K562 (cell line): ENCODE measurements around the gene ADGRB3. TPM values are rescaled to one million over a fixed set of nuclear protein-coding genes. Genes with fewer than 3 reads are reported as not detected.

ENCODE experiments used
- ATAC-seq: fragments of 200-7000 bp; cut with Tn5 transposase; 3 replicates; pipeline ENCODE4 v1.9.1; 2020; ENCODE audit warnings: moderate library complexity
- BruUV-seq: library from RNA; stranded (reverse); fragments of 400-500 nt; replicated peaks from 2 replicates; lab custom pipeline; 2021; lab: Mats Ljungman, UMichigan
- CTCF ChIA-PET: fragments of 300-600 bp; formaldehyde crosslinking; extraction: SDS; loops from one replicate; lab custom pipeline; 2021; ENCODE audit warnings: low intra/inter-chr PET ratio; lab: Yijun Ruan, JAX
- POLR2A ChIA-PET: fragments of 300-600, 350-650 bp; sonication (Branson Sonifier 250); formaldehyde crosslinking; extraction: SDS; loops from one replicate; lab custom pipeline; 2021; ENCODE audit warnings: antibody characterized with exemption, inconsistent platforms; lab: Yijun Ruan, JAX
- DNase-seq, 4 experiments: peaks; one replicate each; pipeline versions ENCODE4 v3.0.0 to v3.0.0-alpha.2; 2011 to 2018; ENCODE audit warnings: low spot score in 3 of 4, mixed read lengths in 3 of 4; ENCODE audit errors: extremely low read depth in 1 of 4
- FAIRE-seq: peaks from 2 replicates; lab custom pipeline; 2011; peaks lifted over from hg19 to GRCh38; lab: Jason Lieb, UNC
- H2AFZ ChIP-seq: 2 replicates; pipeline ENCODE4 v1.6.0; 2011; ENCODE audit warnings: low read depth, low read length, control low read depth, inconsistent platforms
- H3K27ac ChIP-seq: fragments of 200-600 bp; 3 replicates; pipeline ENCODE4 v1.8.0; 2011; ENCODE audit warnings: low read depth, mild to moderate bottlenecking, control low read depth, inconsistent platforms, low read length, moderate library complexity, mixed read lengths; ENCODE audit errors: extremely low read depth
- H3K27me3 ChIP-seq, 2 experiments: fragments of 300-600 bp in 1 of 2; 2 replicates in 1 of 2; 3 replicates in 1 of 2; pipeline versions ENCODE4 v1.6.0 to v1.8.0; 2011; ENCODE audit warnings: inconsistent platforms in 2 of 2, low read length in 2 of 2, mild to moderate bottlenecking in 1 of 2, mixed read lengths in 1 of 2, moderate library complexity in 1 of 2; ENCODE audit not compliant: control insufficient read depth in 2 of 2, insufficient read depth in 2 of 2
- H3K36me3 ChIP-seq: fragments of 300-600 bp; 3 replicates; pipeline ENCODE4 v1.8.0; 2011; ENCODE audit warnings: mild to moderate bottlenecking, low read length, inconsistent platforms; ENCODE audit not compliant: control insufficient read depth, insufficient read depth
- H3K4me1 ChIP-seq, 2 experiments: fragments of 200-600 bp in 1 of 2; replicated peaks in 1 of 2; 2 replicates in 1 of 2; 3 replicates in 1 of 2; pipeline versions ENCODE4 v1.5.1 to v1.8.0; 2011; ENCODE audit warnings: inconsistent platforms in 2 of 2, low read length in 2 of 2, mild to moderate bottlenecking in 1 of 2, mixed read lengths in 1 of 2, moderate library complexity in 1 of 2; ENCODE audit not compliant: control insufficient read depth in 2 of 2, insufficient read depth in 2 of 2
- H3K4me2 ChIP-seq: 2 replicates; pipeline ENCODE4 v1.6.1; 2011; ENCODE audit warnings: low read length, control low read depth, inconsistent platforms, mixed read lengths; ENCODE audit not compliant: insufficient read depth
- H3K4me3 ChIP-seq: fragments of 200-600 bp; sonication (generic), shearing (Covaris generic); 2 replicates; pipeline ENCODE4 v1.5.1; 2016; ENCODE audit warnings: control low read depth, inconsistent platforms
- H3K79me2 ChIP-seq: fragments of 200-600 bp; 3 replicates; pipeline ENCODE4 v1.8.0; 2011; ENCODE audit warnings: low read length, inconsistent platforms; ENCODE audit not compliant: control insufficient read depth, insufficient read depth
- H3K9ac ChIP-seq, 2 experiments: 2 replicates each; pipeline versions ENCODE4 v1.6.0 to v1.6.1; 2011; ENCODE audit warnings: low read depth in 2 of 2, low read length in 2 of 2, control low read depth in 1 of 2, inconsistent platforms in 1 of 2, mild to moderate bottlenecking in 1 of 2, mixed read lengths in 1 of 2; ENCODE audit not compliant: insufficient read depth in 1 of 2
- H3K9me1 ChIP-seq: one replicate; pipeline ENCODE4 v1.6.0; 2011; ENCODE audit warnings: inconsistent platforms, mild to moderate bottlenecking, low read length, moderate library complexity; ENCODE audit not compliant: control insufficient read depth, insufficient read depth
- H3K9me3 ChIP-seq: replicated peaks from 2 replicates; pipeline ENCODE4 v1.5.1; 2011; ENCODE audit warnings: low read depth, low read length, inconsistent platforms; ENCODE audit not compliant: control insufficient read depth, insufficient read depth
- H4K20me1 ChIP-seq: replicated peaks from 2 replicates; pipeline ENCODE4 v1.6.1; 2011; ENCODE audit warnings: low read length, inconsistent platforms, mixed read lengths; ENCODE audit not compliant: control insufficient read depth, insufficient read depth
- CHD2 ChIP-seq: IDR thresholded peaks from 2 replicates; pipeline ENCODE4 v1.6.1; 2011; ENCODE audit warnings: low read depth, low read length
- MNT ChIP-seq, 2 experiments: fragments of 450-650 bp; conservative IDR thresholded peaks; 2 replicates each; pipeline ENCODE4 v1.6.1; 2017; ENCODE audit warnings: mild to moderate bottlenecking in 2 of 2, moderate library complexity in 2 of 2
- WGBS: fragments of 100-300 bp; shearing (Covaris generic); methylation state at CpG from one replicate; pipeline ENCODE4 v1.1.6; 2016; ENCODE audit warnings: low coverage, mixed read lengths; ENCODE audit not compliant: insufficient coverage; ENCODE audit errors: missing lambda C conversion rate; 5-methylcytosine and 5-hydroxymethylcytosine counted together
- in situ Hi-C: fragments of 300-500 bp; cut with MboI; formaldehyde crosslinking; loops from 4 replicates; pipeline ENCODE4 v1.15.0; 2018; ENCODE audit warnings: inconsistent platforms, mixed read lengths
- intact Hi-C: fragments of 100-400 bp; cut with micrococcal nuclease; formaldehyde crosslinking; loops from 2 replicates; pipeline ENCODE4 v1.14.2; 2022
- polyA plus RNA-seq, 8 experiments: library from polyadenylated mRNA; depleted of rRNA in 4 of 8; stranded (reverse) in 5 of 8; unstranded in 3 of 8; fragments of >200 nt; fragmentation: Nextera tagmentation in 2 of 8; fragmentation: Illumina TruSeq in 1 of 8; extraction: Ambion mirVana in 2 of 8; extraction: Trizol in 1 of 8; gene quantifications; 2 replicates each; pipeline versions ENCODE4 v1.2.1 to v1.2.3, GENCODE V29; 2011 to 2014; ENCODE audit warnings: inconsistent platforms in 1 of 8, missing spikeins in 1 of 8
- total RNA-seq, 7 experiments: library from RNA; depleted of rRNA in 6 of 7; stranded (reverse); fragments of >200 nt in 6 of 7; fragmentation: Illumina TruSeq in 2 of 7; extraction: Trizol in 2 of 7; gene quantifications; 2 replicates each; pipeline versions ENCODE4 v1.2.1 to v1.2.3, GENCODE V29; 2011 to 2021; ENCODE audit warnings: low replicate concordance in 1 of 7
- TF ChIP-seq, protein P1 (sequence below): fragments of 450-650 bp; IDR thresholded peaks from 2 replicates; pipeline ENCODE4 v1.6.1; 2016; ENCODE audit warnings: antibody characterized with exemption

The ADGRB3 gene
- total and polyA plus RNA-seq, 9 of the 15 experiments (the other 6 are each of a cell fraction or from before 2014, with no cell fraction given) = 0.90 to 7.8 (median 2.4) TPM

GRCh38 chr6:68967549-68968300, 332.6 kb downstream of the ADGRB3 start (continued):
- TF ChIP-seq MNT (conservative IDR thresholded peaks at IDR 0.05) = peak in 1 of 2 experiments; percentile 54; a peak in 1 of 4 replicates

- no peaks in the 10 kb centered on the region for H3K36me3 ChIP-seq
- no peaks in the 10 kb centered on the region for H4K20me1 ChIP-seq
- no peaks in the 10 kb centered on the region for H3K79me2 ChIP-seq
- FAIRE-seq = no peak
- H3K4me3 ChIP-seq = no peak overlapping the region
- H3K27ac ChIP-seq = peak overlapping the region; percentile 84
- peak; percentile 50; the same call in 1 of the 2 replicates for TF ChIP-seq CHD2
- TF ChIP-seq, protein P1, sequence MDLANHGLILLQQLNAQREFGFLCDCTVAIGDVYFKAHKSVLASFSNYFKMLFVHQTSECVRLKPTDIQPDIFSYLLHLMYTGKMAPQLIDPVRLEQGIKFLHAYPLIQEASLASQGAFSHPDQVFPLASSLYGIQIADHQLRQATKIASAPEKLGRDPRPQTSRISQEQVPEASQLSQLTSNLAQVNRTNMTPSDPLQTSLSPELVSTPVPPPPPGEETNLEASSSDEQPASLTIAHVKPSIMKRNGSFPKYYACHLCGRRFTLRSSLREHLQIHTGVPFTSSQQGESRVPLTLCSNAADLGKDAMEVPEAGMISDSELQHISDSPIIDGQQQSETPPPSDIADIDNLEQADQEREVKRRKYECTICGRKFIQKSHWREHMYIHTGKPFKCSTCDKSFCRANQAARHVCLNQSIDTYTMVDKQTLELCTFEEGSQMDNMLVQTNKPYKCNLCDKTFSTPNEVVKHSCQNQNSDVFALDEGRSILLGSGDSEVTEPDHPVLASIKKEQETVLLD = no peak
- H2AFZ ChIP-seq = peak overlapping the region; percentile 92
- DNase-seq = no peak
- H3K4me2 ChIP-seq = peak overlapping the region; percentile 83
- 0% methylated on average over 4 of the region's 4 CpGs for WGBS
- H3K9me1 ChIP-seq = no peaks in the 10 kb centered on the region
- no peaks in the 10 kb centered on the region for H3K9me3 ChIP-seq
- H3K4me1 ChIP-seq = peaks cover 5 to 12% of the 10 kb centered on the region in 2 experiments; a peak in 4 of 5 replicates
- peak overlapping the region in 1 of 2 experiments; percentile 16; a peak in 1 of 4 replicates for H3K9ac ChIP-seq
- CTCF ChIA-PET = interaction anchor here (0.8 to 1.6 kb wide), 2 partner anchors 91 to 622 kb away, joined by 4 to 10 read pairs; no protein-coding TSS in a partner anchor
- BruUV-seq = no TSS peak
- no peak for ATAC-seq
- POLR2A ChIA-PET = no interaction called here
- in situ Hi-C loops (loop anchor here (25.0 kb wide), 1 partner anchor 331 kb away; the partner anchor contains the start of gene ADGRB3), intact Hi-C loops (loop anchor here (1.0 to 10.0 kb wide), 7 partner anchors 91 to 623 kb away; no protein-coding TSS in a partner anchor)
- H3K27me3 ChIP-seq = no peaks in the 10 kb centered on the region
These were observed 333.2 kb downstream of the ADGRB3 start for GRCh38 chr6:68968301-68968649.
